NOMO-1 treated with dmso at 0.1 percent for 144 hours (cell line): ENCODE results near the gene EPHA4.

Experiments
- DNase-seq: peaks from one replicate; lab custom pipeline; 2025; ENCODE audit not compliant: unreplicated experiment; lab: John Stamatoyannopoulos, UW

Gene EPHA4

DNA sequence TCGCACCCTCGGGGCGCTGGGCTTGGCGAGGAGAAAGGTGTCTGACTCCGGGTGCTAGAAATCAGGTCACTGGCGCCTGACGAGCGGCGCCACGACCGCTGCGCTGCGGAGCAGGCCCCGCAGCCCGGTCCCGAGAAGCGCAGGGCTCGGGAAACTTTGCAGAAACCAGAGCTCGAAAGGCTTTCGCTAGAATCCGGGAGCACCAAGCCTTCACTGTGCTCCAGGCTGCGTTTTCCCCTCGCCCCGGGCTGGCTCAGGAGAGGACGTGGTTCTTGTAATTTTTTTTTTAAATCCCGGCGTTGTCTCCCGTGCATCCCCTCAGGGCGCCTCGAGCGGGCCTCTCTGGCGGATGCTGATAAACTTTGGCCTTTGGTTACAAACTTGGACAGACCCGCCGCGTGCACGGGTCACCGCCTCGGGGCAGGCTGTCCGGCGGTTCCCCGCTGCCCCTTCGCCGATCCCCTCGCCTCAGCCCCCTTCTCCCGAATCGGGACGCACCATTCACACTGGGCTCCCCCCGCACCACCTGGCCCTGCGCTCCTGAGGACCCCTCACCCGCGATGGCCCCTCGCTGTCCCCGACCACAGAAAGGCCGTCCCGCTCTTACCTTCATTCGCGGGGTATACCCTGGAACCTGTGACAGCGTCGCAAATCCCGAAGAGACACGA, 419 bp downstream of the EPHA4 start:
- DNase-seq, result no peak

DNA sequence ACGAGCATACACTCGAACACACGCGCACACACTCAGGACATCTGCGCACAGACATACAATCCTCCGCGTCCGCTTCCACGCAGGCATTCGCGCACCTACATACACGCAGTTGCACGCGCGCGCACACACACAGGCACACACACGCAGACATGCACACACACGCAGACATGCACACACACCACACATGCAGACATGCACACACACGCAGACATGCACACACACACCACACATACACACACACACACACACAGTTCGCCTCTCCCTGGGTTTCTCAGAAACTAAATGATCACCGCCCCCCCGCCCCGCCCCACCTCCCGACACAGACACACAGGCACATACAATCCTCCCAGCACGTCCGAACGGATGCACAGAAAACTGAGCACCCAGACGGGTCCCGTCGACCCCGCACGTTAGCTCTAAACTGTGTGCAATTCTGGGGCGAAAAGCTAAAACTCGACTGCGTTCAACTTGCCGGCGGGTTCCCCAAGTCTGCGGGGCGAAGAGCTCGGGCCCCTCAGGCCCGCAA, 1.0 kb downstream of the EPHA4 start:
- no peak for DNase-seq

DNA sequence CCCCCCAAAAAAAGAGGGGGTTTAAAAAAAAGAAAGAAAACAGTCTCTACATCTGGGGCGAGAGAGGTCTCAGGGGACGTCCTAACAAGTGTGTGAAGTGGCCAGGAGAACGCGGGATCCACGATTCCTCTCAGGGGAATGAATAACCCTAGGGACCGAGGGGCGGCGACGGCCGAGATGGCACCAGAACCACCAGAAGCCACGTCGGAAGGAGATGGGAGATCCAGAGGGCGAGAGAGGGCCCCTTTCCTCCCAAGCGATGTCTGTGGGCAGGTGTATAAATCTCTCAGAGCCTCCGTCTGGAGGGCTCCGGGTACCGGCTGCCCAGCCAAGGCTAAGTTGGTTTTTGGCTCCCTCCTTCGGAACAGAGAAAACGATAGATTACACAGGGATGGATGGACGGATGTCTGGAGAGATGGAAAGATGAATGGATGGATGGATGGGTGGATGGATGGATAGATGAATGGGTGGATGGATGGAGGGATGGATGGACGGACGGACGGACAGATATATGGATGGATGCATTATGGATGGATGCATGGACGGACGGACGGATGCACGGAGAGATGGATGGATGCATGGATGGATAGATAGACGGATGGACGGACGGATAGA, 1.7 kb downstream of the EPHA4 start:
- no peak for DNase-seq

DNA sequence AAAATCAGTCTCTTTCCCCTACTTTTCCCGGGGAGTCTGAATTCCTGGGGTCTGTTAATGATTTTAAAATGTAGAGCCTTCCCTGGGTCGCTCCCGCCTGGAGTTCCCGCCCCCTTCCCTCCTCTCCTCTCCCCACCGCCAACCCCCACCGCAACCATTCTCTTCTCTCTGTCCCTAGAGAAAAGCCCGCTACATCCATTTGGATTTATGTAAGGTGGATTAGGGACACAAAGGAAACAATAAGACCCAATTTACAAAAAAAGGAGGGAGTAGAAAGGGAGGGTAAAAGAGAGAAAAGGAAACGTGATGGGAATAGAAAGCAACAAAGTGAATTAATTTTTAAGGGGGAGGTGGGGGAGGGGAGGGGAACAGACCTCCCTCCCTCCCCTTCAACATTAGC, 2.2 kb downstream of the EPHA4 start:
- DNase-seq, result no peak

DNA sequence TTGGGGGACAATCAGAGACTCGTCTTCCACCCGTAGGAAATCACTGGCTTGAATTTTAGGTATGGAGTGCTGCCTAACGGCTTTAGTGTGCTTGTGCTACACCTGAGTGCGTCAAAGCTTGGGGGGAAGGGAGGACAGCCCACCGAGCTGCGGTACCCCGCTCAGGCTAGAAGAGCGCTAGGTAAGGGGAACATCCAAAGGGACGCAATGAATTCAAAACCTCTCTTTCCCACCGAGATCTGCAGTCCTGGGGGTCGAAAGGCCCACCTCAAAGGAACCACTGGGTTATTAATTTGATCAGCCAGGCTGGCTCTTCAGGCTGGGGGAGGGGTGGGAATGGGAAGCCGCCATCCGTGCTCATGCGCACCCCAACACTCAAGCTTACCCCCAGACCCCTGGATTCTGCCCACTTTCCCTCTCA, 2.7 kb downstream of the EPHA4 start:
- DNase-seq, result no peak

DNA sequence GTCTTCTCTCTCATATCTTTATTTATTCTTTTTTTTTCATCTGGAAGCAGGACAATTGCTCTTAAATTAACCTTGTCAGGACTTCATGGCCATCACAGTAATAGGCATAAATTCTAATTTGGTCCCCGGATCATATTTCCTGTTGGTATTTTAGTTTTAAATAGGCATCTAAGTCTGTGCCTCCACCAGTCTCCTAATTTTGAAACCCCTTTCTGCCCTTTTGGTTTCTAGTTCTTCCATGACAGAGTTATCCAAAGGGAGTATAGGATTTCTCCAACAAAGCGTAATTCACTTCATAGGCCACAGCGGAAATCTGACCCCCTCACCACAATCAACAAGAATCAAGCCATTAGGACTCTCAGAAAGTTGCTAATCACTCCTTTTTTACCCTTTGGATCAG, 3.8 kb downstream of the EPHA4 start:
- DNase-seq, result no peak

DNA sequence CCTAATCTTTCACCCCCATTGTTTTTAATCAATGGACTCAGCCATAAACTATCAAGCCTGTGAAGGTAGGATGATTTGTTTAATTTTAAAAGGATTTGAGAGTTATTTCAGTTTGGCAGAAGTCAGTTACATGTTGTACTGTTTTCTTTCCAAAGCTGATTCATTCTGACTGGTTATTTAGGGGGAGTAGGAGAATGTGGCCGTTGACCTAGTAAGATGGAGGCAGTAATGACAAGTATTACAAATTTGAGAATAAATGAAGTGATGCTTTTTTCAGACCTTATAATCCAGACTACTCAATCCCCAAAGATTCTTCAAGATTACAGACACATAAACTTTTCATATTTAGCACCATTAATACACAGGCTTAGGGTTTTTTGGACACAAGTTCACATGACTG, 4.3 kb downstream of the EPHA4 start:
- no peak for DNase-seq

DNA sequence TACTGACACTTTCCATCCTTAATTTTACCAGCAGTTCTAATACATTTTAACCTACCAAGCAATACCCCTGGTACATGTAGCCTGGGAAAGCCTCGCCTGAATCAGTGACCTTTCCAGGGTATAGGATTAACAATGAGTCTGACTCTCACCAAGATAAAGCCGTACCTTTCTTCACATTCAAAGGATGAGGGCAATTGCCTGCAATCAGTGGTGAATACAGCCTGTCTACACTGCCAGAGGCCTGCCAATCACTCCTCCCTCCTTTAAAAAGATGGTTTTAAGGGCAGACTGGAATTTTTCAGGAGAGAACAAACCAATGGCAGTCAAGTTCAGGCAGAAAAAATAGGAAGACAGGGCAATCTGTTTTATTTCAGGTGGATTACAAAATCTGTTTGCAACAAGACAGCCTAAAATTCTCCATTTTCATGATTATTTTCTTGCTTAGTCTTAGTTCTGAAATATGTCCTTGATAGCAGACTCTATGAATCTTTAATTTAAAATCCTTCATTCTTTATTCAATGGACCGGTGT, 4.8 kb downstream of the EPHA4 start:
- no peak for DNase-seq

DNA sequence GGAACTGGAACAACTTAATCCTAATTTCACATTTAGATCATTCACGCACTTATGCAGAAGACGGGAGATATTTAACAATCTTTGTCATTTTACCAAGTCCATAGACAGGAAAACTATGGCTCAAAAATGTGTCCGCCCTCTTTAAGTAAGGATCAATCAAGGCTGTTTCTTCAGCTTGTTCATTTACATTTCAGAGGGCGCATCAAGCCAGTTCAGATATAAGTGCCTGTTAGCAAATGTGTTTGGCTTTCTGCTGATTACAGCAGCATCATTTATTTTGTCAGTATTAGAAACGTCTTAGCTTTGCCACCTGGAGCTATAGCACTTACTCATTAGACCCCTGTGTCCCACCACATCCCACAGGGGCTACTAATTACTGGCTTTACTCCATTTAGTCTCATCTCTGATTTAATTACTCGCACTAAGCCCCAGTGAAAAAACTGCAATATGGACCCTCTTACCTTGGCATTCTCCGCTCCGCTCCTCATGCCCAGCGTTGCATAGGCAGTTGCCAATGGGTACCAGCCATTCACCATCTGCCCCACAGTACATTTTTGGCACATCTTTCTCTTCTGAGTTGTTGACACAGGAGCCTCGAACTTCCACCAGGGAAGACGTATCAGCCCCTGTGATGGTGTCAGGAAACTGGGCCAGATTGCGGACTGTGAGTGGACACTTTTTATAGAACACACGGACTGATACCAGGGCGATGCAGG, 8.7 kb downstream of the EPHA4 start:
- DNase-seq, result no peak

DNA sequence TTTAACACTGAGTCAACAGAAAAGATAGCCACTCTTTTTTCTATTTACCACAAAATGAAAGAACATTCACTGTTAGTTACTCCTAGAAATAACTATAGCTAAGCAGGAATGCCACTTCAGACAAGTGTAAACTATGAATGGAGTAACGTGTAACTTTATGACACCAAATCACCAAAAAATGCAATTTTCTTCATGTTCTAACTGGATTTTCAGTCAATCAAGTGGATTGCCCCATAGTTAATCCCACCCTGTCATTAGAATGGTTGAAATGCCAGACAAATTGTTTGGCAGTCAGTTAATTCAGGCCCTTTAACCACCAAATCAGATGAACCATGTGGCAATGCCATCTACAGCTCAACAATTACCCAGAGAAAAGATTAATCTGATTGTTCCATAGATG, 9.9 kb downstream of the EPHA4 start:
- DNase-seq, result no peak

DNA sequence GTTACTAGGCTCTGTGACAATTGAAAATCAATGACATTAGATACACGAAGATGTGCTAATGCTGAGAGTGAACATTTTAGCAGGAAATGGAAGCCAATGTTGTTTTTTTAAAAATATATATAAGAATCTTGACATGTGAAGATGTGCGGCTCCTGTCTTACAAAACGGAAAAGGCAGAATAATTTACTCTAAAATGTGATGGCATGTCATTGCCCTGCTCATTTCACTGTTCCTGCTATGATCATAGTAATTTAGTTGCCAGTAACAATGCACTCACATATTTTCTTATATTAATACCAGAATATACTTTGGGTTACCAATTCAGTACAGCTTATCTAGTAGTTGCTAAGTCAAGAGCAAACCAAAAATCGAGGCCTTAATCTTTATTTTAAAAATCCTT, 10.3 kb downstream of the EPHA4 start:
- no peak for DNase-seq

DNA sequence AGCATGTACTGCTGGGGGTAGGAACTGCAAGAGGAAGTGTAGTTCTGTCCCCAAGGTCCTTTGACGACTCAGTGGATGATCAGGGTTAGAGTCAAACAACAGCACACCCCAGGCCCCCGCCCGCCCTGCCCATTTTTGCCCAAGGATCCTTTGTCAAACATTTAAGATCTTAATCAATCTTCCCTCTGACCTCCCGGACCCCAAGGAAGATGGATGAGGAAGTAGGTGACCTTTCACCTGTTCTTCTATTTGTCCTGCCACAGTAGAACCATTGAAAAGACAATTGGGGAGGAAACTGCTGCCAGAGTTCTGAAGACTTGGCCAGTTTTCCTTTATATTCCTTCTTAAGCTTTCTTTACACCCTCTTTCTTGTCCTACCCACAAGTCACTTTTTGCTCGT, 12.1 kb downstream of the EPHA4 start:
- DNase-seq, result no peak

DNA sequence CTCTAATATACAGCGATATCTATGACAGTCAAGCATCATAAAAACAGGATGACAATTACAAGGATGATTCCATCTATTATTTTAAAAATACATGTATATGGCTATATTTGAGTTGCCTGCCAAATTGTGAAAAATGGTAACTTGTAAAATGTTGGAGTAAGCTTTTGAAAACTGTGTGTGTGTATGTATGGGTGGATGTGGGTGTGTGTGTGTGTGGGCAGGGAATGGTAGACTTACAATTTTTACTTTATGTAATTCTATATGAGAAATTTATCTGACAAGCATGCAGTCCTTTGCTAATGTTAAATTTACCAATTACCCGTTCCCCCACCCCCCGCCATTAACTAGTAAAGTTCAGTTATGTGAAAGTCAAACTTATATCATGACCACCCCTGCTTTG, 14.0 kb downstream of the EPHA4 start:
- no peak for DNase-seq

DNA sequence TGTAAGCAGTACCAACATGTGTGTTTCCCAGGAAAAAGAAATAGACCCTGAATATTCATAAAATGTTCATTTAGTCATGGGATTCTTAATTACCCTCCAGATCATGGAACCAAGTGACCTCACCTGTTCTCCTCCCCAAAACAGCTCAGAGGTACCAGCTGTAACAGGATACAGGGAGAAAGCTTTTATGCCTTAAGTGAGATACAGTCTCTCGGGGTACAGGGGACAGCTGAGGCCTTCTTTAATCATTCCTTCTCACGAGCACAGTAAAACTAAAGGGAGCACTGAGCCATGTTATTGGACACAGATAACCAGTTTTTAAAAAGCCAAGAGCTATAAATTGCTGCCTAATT, 16.6 kb downstream of the EPHA4 start:
- no peak for DNase-seq

DNA sequence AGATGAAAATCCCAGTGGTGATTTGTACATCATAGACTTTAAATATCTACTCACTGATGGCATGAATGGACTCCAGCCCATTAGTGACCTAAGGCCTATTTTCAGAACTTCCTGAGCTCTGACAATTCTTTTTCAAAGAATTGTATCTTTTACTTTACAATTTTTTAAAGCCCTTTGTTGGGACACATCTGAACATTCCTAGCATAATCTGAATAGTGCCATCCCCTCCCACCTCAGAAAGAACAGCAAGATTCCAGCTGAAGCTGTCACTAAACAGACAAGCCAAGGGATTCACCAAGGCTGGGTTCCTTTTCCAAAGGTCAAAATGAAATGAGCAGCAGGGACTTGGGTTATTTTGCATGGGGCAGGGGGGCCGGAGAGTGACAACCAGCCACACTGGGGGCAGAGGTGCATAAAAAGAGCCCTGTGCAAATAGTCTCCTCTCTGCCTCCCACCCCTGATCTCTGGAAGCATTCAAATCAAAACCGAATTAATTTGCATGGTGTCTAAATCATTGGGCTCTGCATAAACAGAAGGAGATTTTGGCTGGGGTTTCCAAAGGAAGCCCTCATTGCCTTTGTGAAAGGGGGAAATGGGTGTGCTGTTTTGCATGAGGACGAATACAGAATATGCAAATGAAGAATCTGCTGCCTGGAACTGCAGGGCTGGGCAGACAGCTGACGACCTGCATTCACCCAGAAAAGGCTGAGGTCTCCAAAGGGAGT, 17.2 kb downstream of the EPHA4 start:
- DNase-seq, result no peak

DNA sequence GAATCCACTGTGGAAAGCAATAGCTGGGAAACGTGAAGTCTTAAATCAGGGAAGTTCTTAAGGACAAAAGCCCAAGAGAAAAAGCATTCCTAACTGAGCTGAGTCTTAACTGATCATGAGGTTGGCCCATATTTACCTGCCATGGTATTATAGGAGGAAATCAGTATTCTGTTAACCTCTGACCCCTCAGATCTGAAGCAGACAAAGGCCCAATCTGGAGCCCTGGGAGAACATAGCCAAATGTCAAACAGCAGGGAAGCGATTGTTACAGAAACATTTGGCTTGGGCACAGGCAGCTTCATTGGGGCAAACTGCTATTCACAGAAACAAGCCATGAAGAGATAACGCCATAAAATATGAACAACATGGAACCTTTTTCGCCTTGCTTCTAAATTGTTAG, 18.8 kb downstream of the EPHA4 start:
- no peak for DNase-seq

DNA sequence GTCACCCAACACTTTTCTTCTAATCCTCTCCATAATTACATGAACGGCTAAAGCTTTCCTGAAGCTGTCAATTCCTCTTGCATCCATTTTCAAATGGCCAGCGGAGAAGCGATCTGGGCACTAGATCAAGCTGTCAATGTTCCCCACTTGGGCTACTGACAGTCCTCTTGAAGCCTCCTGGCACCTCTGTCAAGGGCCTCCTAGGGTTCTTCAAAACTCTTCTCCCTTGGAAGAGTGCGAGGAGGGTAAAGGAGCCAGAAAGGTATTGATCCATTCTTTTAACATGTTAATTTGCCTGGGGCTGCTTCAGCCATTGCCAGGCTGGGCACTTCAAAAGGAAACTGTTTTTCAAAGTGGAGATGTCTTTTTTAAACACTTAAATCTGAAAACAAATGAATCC, 19.8 kb downstream of the EPHA4 start:
- DNase-seq, result no peak

DNA sequence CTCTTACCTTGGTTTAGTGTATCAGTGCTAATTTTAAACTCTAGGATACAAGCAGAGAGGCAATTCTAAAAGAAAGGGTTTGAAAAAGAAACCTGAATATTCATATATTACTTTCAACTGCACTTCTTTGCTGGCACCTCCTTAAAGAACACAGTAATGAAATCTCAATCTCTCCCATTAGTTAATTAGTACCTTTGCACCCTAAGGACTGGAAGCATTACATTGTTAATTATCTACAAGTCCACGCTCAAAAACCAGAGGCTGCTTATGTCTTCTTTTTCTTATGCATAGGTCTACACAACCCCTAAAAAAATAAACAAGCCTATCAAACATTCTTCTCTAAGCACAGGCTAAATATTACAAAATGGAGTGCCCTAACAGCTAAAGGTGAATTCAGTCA, 20.2 kb downstream of the EPHA4 start:
- no peak for DNase-seq

DNA sequence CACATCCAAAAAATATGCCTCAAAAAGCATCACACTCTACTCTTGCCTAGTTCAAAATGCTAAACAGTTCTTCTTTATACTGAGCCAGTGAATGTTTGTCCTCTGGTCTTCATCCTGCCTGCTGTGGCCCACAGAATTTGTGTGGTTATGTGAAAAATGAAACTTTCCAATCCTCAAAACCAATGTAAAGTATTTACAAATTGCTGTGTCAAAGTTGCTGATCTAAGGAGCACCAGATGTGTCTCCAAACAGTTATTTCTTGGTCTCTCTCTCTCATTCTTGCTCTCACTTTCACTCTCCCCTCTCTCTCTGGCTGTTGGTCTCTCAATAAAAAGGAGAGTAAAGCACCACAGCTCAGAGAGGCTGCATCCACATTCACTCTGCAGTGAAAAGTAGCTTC, 23.0 kb downstream of the EPHA4 start:
- no peak for DNase-seq

DNA sequence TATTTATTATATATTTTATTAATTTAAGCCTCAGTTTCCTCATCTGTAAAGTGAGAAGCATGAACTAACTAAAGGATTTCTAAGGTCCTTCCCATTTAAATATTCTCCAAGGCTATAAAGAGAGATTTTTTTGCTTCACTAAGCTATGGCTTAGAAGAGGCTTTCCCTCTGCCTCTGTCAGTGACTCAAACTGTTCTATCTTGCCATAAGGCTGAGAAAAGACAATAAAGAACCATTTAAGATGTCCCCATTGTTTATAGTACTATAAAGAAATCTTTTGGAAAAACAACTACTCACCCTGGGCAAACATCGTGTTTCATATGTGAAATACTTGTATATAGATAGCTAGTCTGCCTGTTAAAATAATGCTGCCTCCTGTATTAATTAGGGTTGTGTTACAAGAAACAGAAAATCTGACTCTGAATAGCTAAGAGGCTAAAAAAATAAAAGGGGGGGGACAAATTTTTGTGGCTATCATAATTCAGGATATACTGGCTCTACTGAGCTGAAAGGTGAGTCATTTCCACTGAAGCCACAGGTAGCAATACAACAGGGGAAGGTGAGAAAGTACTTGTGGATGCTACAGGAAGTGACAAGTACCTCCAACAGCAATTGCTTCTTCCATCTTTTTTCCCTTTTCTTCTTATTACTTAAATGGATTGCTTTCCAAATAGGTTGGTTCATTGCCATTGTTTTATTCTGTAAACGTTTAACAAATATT, 25.4 kb downstream of the EPHA4 start:
- DNase-seq, result no peak
